DND-41 (cell line): ENCODE results near the gene TBATA.

Source experiments
- ATAC-seq: fragments of 200-7000 bp; cut with Tn5 transposase; 3 replicates; pipeline ENCODE4 v1.9.1; 2021; ENCODE audit warnings: low read depth; ENCODE audit not compliant: insufficient read depth
- DNase-seq: peaks from one replicate; pipeline ENCODE4 v3.0.0-alpha.2; 2020
- H2AFZ ChIP-seq: 2 replicates; pipeline ENCODE4 v1.6.0; 2012; ENCODE audit warnings: low read depth, low read length
- H3K27ac ChIP-seq: 2 replicates; pipeline ENCODE4 v1.5.1; 2012; ENCODE audit warnings: low read length, inconsistent platforms
- H3K27me3 ChIP-seq: fragments of 200-600 bp; sonication (generic); 2 replicates; pipeline ENCODE4 v1.6.0; 2012; ENCODE audit warnings: low read length, mild to moderate bottlenecking, inconsistent platforms; ENCODE audit not compliant: insufficient read depth, poor library complexity
- H3K36me3 ChIP-seq: 2 replicates; pipeline ENCODE4 v1.5.1; 2012; ENCODE audit warnings: low read length, inconsistent platforms; ENCODE audit not compliant: insufficient read depth
- H3K4me1 ChIP-seq: 2 replicates; pipeline ENCODE4 v1.5.1; 2012; ENCODE audit warnings: mild to moderate bottlenecking, low read length; ENCODE audit not compliant: insufficient read depth
- H3K4me2 ChIP-seq: 2 replicates; pipeline ENCODE4 v1.6.0; 2012; ENCODE audit warnings: mild to moderate bottlenecking, moderate library complexity, low read length, inconsistent platforms; ENCODE audit not compliant: insufficient read depth
- H3K4me3 ChIP-seq, 2 experiments: fragments of 200-600 bp in 1 of 2; shearing (Covaris generic) in 1 of 2; 2 replicates each; pipeline ENCODE4 v1.5.1; 2012 to 2016; ENCODE audit warnings: inconsistent platforms in 2 of 2, low read length in 2 of 2, mild to moderate bottlenecking in 2 of 2, low read depth in 1 of 2, moderate library complexity in 1 of 2
- H3K79me2 ChIP-seq: 2 replicates; pipeline ENCODE4 v1.6.0; 2012; ENCODE audit warnings: low read length, inconsistent platforms; ENCODE audit not compliant: insufficient read depth
- H3K9ac ChIP-seq: 2 replicates; pipeline ENCODE4 v1.6.0; 2012; ENCODE audit warnings: low read depth, mild to moderate bottlenecking, inconsistent platforms, low read length, moderate library complexity
- H3K9me3 ChIP-seq: 2 replicates; pipeline ENCODE4 v1.5.1; 2012; ENCODE audit warnings: low read length, moderate library complexity, mild to moderate bottlenecking, inconsistent platforms; ENCODE audit not compliant: insufficient read depth, severe bottlenecking
- H4K20me1 ChIP-seq: 2 replicates; pipeline ENCODE4 v1.6.0; 2012; ENCODE audit warnings: low read length; ENCODE audit not compliant: insufficient read depth
- EZH2 ChIP-seq: IDR thresholded peaks from 3 replicates; pipeline ENCODE4 v1.6.1; 2012; ENCODE audit warnings: borderline replicate concordance, low read depth, mild to moderate bottlenecking, moderate library complexity, low read length, inconsistent platforms; ENCODE audit not compliant: severe bottlenecking
- TF ChIP-seq, protein P1 (sequence below): IDR thresholded peaks from 2 replicates; pipeline ENCODE4 v1.5.1; 2012; ENCODE audit warnings: borderline replicate concordance, low read length, moderate library complexity, mild to moderate bottlenecking; ENCODE audit not compliant: poor library complexity, severe bottlenecking; ENCODE audit errors: extremely low read depth

Gene TBATA

DNA sequence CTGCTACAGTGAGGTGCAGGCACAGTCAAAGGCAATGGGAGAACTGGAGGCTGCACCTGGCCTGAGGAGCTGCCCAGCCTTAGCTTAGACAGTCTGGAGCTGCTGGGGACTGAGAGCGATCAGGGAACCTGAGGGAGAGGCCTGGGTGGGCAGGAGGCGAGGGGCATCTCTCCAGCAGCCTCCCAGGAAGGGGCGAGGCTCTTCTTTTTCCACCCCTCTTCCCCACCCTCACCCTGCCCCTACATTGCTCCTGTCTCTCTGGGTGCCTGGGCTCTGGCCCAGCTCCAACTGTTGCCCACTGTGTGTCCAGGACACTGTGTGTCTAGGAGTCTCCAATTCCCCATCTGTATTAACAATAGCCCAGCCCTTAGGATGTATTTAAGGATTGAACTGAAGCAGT is 36.9 kb downstream of the TBATA start:
- H3K36me3 ChIP-seq: no peaks in the 10 kb centered on the region
- no peak overlapping the region for H3K4me2 ChIP-seq
- no peak for TF ChIP-seq EZH2
- TF ChIP-seq, protein P1, sequence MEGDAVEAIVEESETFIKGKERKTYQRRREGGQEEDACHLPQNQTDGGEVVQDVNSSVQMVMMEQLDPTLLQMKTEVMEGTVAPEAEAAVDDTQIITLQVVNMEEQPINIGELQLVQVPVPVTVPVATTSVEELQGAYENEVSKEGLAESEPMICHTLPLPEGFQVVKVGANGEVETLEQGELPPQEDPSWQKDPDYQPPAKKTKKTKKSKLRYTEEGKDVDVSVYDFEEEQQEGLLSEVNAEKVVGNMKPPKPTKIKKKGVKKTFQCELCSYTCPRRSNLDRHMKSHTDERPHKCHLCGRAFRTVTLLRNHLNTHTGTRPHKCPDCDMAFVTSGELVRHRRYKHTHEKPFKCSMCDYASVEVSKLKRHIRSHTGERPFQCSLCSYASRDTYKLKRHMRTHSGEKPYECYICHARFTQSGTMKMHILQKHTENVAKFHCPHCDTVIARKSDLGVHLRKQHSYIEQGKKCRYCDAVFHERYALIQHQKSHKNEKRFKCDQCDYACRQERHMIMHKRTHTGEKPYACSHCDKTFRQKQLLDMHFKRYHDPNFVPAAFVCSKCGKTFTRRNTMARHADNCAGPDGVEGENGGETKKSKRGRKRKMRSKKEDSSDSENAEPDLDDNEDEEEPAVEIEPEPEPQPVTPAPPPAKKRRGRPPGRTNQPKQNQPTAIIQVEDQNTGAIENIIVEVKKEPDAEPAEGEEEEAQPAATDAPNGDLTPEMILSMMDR: no peak
- DNase-seq (no peak), ATAC-seq (no peak)
- no peaks in the 10 kb centered on the region for H3K9me3 ChIP-seq
- H3K79me2 ChIP-seq: no peaks in the 10 kb centered on the region
- H3K27me3 ChIP-seq: no peaks in the 10 kb centered on the region
- no peak overlapping the region for H2AFZ ChIP-seq
- H3K9ac ChIP-seq: no peak overlapping the region
- no peaks in the 10 kb centered on the region for H4K20me1 ChIP-seq
- no peak overlapping the region for H3K4me3 ChIP-seq
- H3K4me1 ChIP-seq: peaks cover 10% of the 10 kb centered on the region
- H3K27ac ChIP-seq: no peak overlapping the region

DNA sequence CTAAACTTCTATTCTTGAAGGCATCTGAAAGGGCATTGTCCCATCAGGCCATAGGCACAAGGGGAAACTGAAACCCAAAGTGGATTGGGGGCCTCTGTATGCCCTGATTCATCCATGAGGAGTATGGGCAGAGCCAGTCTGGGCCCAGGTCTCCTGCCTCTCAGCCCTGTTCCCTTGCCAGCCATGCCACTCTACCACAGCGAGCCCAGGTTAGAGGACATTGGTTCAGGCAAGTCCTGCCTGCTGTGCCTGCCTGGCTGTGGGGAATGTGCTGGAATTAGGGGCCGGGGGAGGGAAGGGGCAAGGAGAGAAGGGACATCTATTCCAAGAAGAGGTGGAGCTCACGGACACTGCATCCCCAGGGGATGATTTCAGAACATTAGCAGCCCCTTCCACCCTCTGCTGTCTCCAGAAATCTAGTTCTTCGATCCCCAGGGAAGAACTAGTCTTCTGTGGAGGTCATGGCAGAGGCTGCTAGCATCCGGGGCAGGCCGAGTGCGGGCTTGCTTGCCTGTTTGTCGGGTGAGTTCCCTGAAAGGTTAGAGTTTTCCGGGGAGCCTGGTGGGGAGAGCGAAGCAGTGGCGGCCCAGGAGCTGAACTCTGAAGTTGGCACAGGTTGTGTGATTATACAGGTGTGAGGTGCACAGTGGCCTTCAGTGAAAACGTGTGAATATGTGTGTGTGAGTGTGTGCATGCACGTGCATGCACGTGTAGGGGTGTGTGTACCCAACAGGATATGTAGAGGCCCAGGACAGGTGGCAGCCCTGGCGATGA is 37.8 kb downstream of the TBATA start:
- Histone ChIP-seq H3K9me3 (no peaks in the 10 kb centered on the region), H3K36me3 (no peaks in the 10 kb centered on the region), H4K20me1 (no peaks in the 10 kb centered on the region), H3K79me2 (no peaks in the 10 kb centered on the region), H3K4me2 (no peak overlapping the region), H3K9ac (no peak overlapping the region), H3K27me3 (no peaks in the 10 kb centered on the region), H2AFZ (peak overlapping the region; percentile 13; the same call in 1 of the 2 replicates), H3K4me3 (no peak overlapping the region), H3K4me1 (peaks cover 19% of the 10 kb centered on the region), H3K27ac (no peak overlapping the region)
- no peak for DNase-seq
- TF ChIP-seq, protein P1: no peak
- no peak for TF ChIP-seq EZH2
- ATAC-seq: no peak

DNA sequence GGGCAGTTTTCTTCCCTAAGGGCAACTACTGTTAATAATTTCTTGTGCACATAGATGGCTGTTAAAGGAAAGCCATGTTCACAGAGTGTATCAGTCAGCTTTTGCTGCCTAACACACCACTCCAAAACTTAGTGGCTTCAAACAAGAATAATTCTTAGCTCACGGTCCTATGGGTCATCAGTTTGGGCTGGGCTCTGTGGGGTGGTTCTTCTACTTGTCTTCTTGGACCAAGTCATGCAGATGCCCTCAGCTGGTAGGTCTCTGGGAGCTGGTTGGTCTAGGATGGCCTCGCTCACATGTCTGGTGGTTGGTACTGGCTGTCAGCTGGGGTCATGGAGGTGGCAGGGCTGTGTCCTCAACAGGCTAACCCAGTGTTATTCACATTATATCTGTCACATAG is 39.6 kb downstream of the TBATA start:
- ATAC-seq (no peak), DNase-seq (no peak)
- Histone ChIP-seq H3K4me1 (peaks cover 31% of the 10 kb centered on the region), H3K9ac (no peak overlapping the region), H3K36me3 (no peaks in the 10 kb centered on the region), H3K4me2 (no peak overlapping the region), H3K9me3 (no peaks in the 10 kb centered on the region), H4K20me1 (no peaks in the 10 kb centered on the region), H3K4me3 (no peak overlapping the region), H3K79me2 (no peaks in the 10 kb centered on the region), H2AFZ (no peak overlapping the region), H3K27ac (no peak overlapping the region), H3K27me3 (no peaks in the 10 kb centered on the region)
- TF ChIP-seq, protein P1: no peak
- no peak for TF ChIP-seq EZH2
